ENCODE data around the gene SSBP4. TPM values are rescaled to one million over a fixed set of nuclear protein-coding genes. Genes with fewer than 3 reads are reported as not detected.

SSBP4 gene
- total RNA-seq, 1 experiment from 2014 or later = 51.2 TPM

- TF ChIP-seq FOXP4 (CRISPR knock-in tag; IDR thresholded peaks at IDR 0.05) = no peak
- no peak for TF ChIP-seq NFATC4 (CRISPR knock-in tag; IDR thresholded peaks at IDR 0.05)
- TF ChIP-seq ESRRA (CRISPR knock-in tag; IDR thresholded peaks at IDR 0.05; ENCODE audit: borderline replicate concordance) = no peak
- TF ChIP-seq FOXP1 (CRISPR knock-in tag; IDR thresholded peaks at IDR 0.05; ENCODE audit: borderline replicate concordance) = no peak
- TF ChIP-seq KAT7 (CRISPR knock-in tag; IDR thresholded peaks at IDR 0.05; ENCODE audit: borderline replicate concordance) = no peak
These were observed 45.4 kb downstream of the SSBP4 start (continued) for GRCh38 chr19:18464646-18465045.

- DNase-seq (ENCODE audit: low spot score) (no peak), ATAC-seq (no peak)
- Mint-ChIP-seq H3K9me3 (no peaks in the 10 kb centered on the region), H3K36me3 (peaks cover 8% of the 10 kb centered on the region), H3K27me3 (ENCODE audit: low read depth) (no peaks in the 10 kb centered on the region), H3K4me3 (no peak overlapping the region), H3K4me1 (peaks cover 7% of the 10 kb centered on the region), H3K27ac (peak overlapping the region; percentile 77)
- TF ChIP-seq ZBTB43 (CRISPR knock-in tag; IDR thresholded peaks at IDR 0.05) = no peak
- TF ChIP-seq FOXJ3 (CRISPR knock-in tag; IDR thresholded peaks at IDR 0.05; ENCODE audit: borderline replicate concordance) = no peak
- ChIA-PET CTCF (interaction anchor here (0.6 to 2.4 kb wide), 5 partner anchors 10 to 382 kb away, joined by 3 to 5 read pairs (median 3); no protein-coding TSS in a partner anchor), POLR2A (no interaction called here)
These were observed 46.2 kb downstream of the SSBP4 start for GRCh38 chr19:18465214-18465963.

GRCh38 chr19:18465964-18466339 is 46.8 kb downstream of the SSBP4 start:
- Mint-ChIP-seq H3K36me3 (peaks cover 5% of the 10 kb centered on the region; the same call in 1 of the 2 replicates), H3K27ac (no peak overlapping the region), H3K27me3 (ENCODE audit: low read depth) (no peaks in the 10 kb centered on the region), H3K9me3 (no peaks in the 10 kb centered on the region), H3K4me3 (no peak overlapping the region), H3K4me1 (peaks cover 9% of the 10 kb centered on the region)
- ATAC-seq (no peak), DNase-seq (ENCODE audit: low spot score) (no peak)
- ChIA-PET CTCF (interaction anchor here (0.6 to 2.4 kb wide), 8 partner anchors 11 to 381 kb away, joined by 3 to 7 read pairs (median 5); partner anchors contain the start of gene FKBP8), POLR2A (no interaction called here)
- no peak for TF ChIP-seq CDX4 (CRISPR knock-in tag; IDR thresholded peaks at IDR 0.05; ENCODE audit: borderline replicate concordance)
- no peak for TF ChIP-seq ZNF671 (CRISPR knock-in tag; IDR thresholded peaks at IDR 0.05)
- no peak for TF ChIP-seq ELF4 (CRISPR knock-in tag; IDR thresholded peaks at IDR 0.05; ENCODE audit: low read depth)
- no peak for TF ChIP-seq GABPB1 (CRISPR knock-in tag; IDR thresholded peaks at IDR 0.05)
- no peak for TF ChIP-seq ZSCAN18 (CRISPR knock-in tag; IDR thresholded peaks at IDR 0.05)
- no peak for TF ChIP-seq NFE2L1 (CRISPR knock-in tag; IDR thresholded peaks at IDR 0.05)

GRCh38 chr19:18466354-18466753 is 47.2 kb downstream of the SSBP4 start:
- H3K36me3 Mint-ChIP-seq = peaks cover 5% of the 10 kb centered on the region; the same call in 1 of the 2 replicates
- ATAC-seq (no peak), DNase-seq (ENCODE audit: low spot score) (no peak)
- peaks cover 9% of the 10 kb centered on the region for H3K4me1 Mint-ChIP-seq
- no peak overlapping the region for H3K4me3 Mint-ChIP-seq
- H3K9me3 Mint-ChIP-seq = no peaks in the 10 kb centered on the region
- ChIA-PET POLR2A (no interaction called here), CTCF (interaction anchor here (0.6 to 2.4 kb wide), 9 partner anchors 10 to 381 kb away, joined by 3 to 7 read pairs (median 5); partner anchors contain the start of gene FKBP8)
- no peaks in the 10 kb centered on the region for H3K27me3 Mint-ChIP-seq (ENCODE audit: low read depth)
- no peak overlapping the region for H3K27ac Mint-ChIP-seq
- TF ChIP-seq USF1 (CRISPR knock-in tag; IDR thresholded peaks at IDR 0.05) = no peak
- no peak for TF ChIP-seq ELF4 (CRISPR knock-in tag; IDR thresholded peaks at IDR 0.05; ENCODE audit: low read depth)
- no peak for TF ChIP-seq FOXK1 (CRISPR knock-in tag; IDR thresholded peaks at IDR 0.05)
- no peak for TF ChIP-seq PRDM15 (CRISPR knock-in tag; IDR thresholded peaks at IDR 0.05)
- TF ChIP-seq ZNF232 (CRISPR knock-in tag; IDR thresholded peaks at IDR 0.05) = no peak
- TF ChIP-seq TEAD1 (CRISPR knock-in tag; IDR thresholded peaks at IDR 0.05) = no peak

Data from WTC11 (cell line).